Common myeloid progenitor, CD34-positive (primary cell): Measurements from ENCODE around the gene ZBTB7C.

ENCODE experiments used
- CTCF ChIA-PET: fragments of 350-600 bp; sonication (Branson Sonifier 250); formaldehyde crosslinking; loops from one replicate; lab custom pipeline; 2021; ENCODE audit warnings: antibody characterized with exemption; lab: Charles Lee
- POLR2A ChIA-PET: fragments of 350-600 bp; sonication (Branson Sonifier 250); formaldehyde crosslinking; loops from one replicate; lab custom pipeline; 2021; ENCODE audit warnings: antibody characterized with exemption; lab: Charles Lee
- DNase-seq, 3 donors: peaks; one replicate each; pipeline versions ENCODE4 v3.0.0 to v3.0.0-alpha.2; 2013
- H3K27ac ChIP-seq, 2 experiments: 1 replicate in 1 of 2; 2 replicates in 1 of 2; pipeline ENCODE4 v1.7.0; 2013; ENCODE audit warnings: inconsistent platforms in 2 of 2, low read length in 2 of 2, mild to moderate bottlenecking in 2 of 2, low read depth in 1 of 2, moderate library complexity in 1 of 2; ENCODE audit not compliant: severe bottlenecking in 2 of 2, insufficient read depth in 1 of 2, poor library complexity in 1 of 2
- H3K27me3 ChIP-seq, 5 experiments: replicated peaks in 2 of 5; 1 replicate in 3 of 5; 2 replicates in 2 of 5; pipeline versions ENCODE4 v1.6.1 to v1.7.0; 2013; ENCODE audit warnings: low read length in 4 of 5, mild to moderate bottlenecking in 2 of 5, moderate library complexity in 2 of 5, inconsistent platforms in 1 of 5; ENCODE audit not compliant: insufficient read depth in 5 of 5, control insufficient read depth in 4 of 5
- H3K36me3 ChIP-seq, 4 experiments: 1 replicate in 2 of 4; 2 replicates in 2 of 4; pipeline versions ENCODE4 v1.6.1 to v1.7.0; 2013; ENCODE audit warnings: low read length in 3 of 4, control low read depth in 1 of 4, mild to moderate bottlenecking in 1 of 4; ENCODE audit not compliant: control insufficient read depth in 4 of 4, insufficient read depth in 4 of 4
- H3K4me1 ChIP-seq, 4 experiments: 1 replicate in 3 of 4; 2 replicates in 1 of 4; pipeline versions ENCODE4 v1.6.1 to v1.7.1; 2013; ENCODE audit warnings: low read length in 3 of 4, mild to moderate bottlenecking in 3 of 4, control low read depth in 1 of 4, inconsistent platforms in 1 of 4, moderate library complexity in 1 of 4; ENCODE audit not compliant: control insufficient read depth in 4 of 4, insufficient read depth in 4 of 4; ENCODE audit errors: control extremely low read depth in 1 of 4
- H3K4me3 ChIP-seq, 7 experiments: 1 replicate in 4 of 7; 2 replicates in 3 of 7; pipeline versions ENCODE4 v1.5.1 to v1.7.0; 2013; ENCODE audit warnings: mild to moderate bottlenecking in 7 of 7, low read length in 6 of 7, moderate library complexity in 6 of 7, inconsistent platforms in 2 of 7, low read depth in 2 of 7, control low read depth in 1 of 7; ENCODE audit not compliant: insufficient read depth in 4 of 7, control insufficient read depth in 1 of 7; ENCODE audit errors: extremely low read depth in 1 of 7
- H3K9me3 ChIP-seq, 5 experiments: 1 replicate in 4 of 5; 2 replicates in 1 of 5; pipeline versions ENCODE4 v1.6.1 to v1.7.1; 2013; ENCODE audit warnings: low read length in 4 of 5, mild to moderate bottlenecking in 2 of 5, inconsistent platforms in 1 of 5, low read depth in 1 of 5, moderate library complexity in 1 of 5; ENCODE audit not compliant: control insufficient read depth in 4 of 5, insufficient read depth in 2 of 5; ENCODE audit errors: control extremely low read depth in 1 of 5
- WGBS: methylation state at CpG from one replicate; pipeline ENCODE4 v1.1.5; 2013; ENCODE audit not compliant: insufficient coverage; 5-methylcytosine and 5-hydroxymethylcytosine counted together

The ZBTB7C gene

GRCh38 chr18:48190994-48191393 lies 218.2 kb downstream of the ZBTB7C start:
- POLR2A ChIA-PET: no interaction called here
- 96% methylated on average over 4 of the region's 7 CpGs for WGBS
- no peaks in the 10 kb centered on the region for H3K4me1 ChIP-seq

GRCh38 chr18:48188609-48189008 lies 220.6 kb downstream of the ZBTB7C start:
- H3K4me1 ChIP-seq: no peaks in the 10 kb centered on the region
- POLR2A ChIA-PET: no interaction called here
- no peak for DNase-seq
- 88% methylated on average over 2 of the region's 2 CpGs for WGBS
- CTCF ChIA-PET: no interaction called here
- H3K27me3 ChIP-seq: peaks cover 0 to 39% (median 11%) of the 10 kb centered on the region in 5 experiments
- H3K9me3 ChIP-seq: no peaks in the 10 kb centered on the region
- H3K36me3 ChIP-seq: no peaks in the 10 kb centered on the region
- no peak overlapping the region for H3K4me3 ChIP-seq
- no peak overlapping the region for H3K27ac ChIP-seq

More at GRCh38 chr18:48190994-48191393, 218.2 kb downstream of the ZBTB7C start:
- CTCF ChIA-PET: interaction anchor here (0.8 kb wide), 1 partner anchor 419 kb away, joined by 3 read pairs; no protein-coding TSS in a partner anchor
- H3K27me3 ChIP-seq: peaks cover 0 to 36% (median 8%) of the 10 kb centered on the region in 5 experiments
- H3K4me3 ChIP-seq: no peak overlapping the region
- no peaks in the 10 kb centered on the region for H3K36me3 ChIP-seq
- peaks cover 0 to 3% (median 0%) of the 10 kb centered on the region in 5 experiments for H3K9me3 ChIP-seq
- H3K27ac ChIP-seq: no peak overlapping the region
- DNase-seq: no peak

GRCh38 chr18:48186861-48187260 lies 222.3 kb downstream of the ZBTB7C start:
- H3K4me1 ChIP-seq: no peaks in the 10 kb centered on the region
- 94% methylated on average over 6 of the region's 6 CpGs for WGBS
- POLR2A ChIA-PET: no interaction called here
- DNase-seq: no peak
- no peak overlapping the region for H3K27ac ChIP-seq
- H3K36me3 ChIP-seq: no peaks in the 10 kb centered on the region
- CTCF ChIA-PET: interaction anchor here (1.5 kb wide), 1 partner anchor 21 kb away, joined by 3 read pairs; no protein-coding TSS in a partner anchor
- H3K4me3 ChIP-seq: no peak overlapping the region
- H3K9me3 ChIP-seq: no peaks in the 10 kb centered on the region
- peaks cover 0 to 39% (median 11%) of the 10 kb centered on the region in 5 experiments for H3K27me3 ChIP-seq

- DNase-seq: no peak
- no peaks in the 10 kb centered on the region for H3K9me3 ChIP-seq
- H3K4me3 ChIP-seq: no peak overlapping the region
- H3K27me3 ChIP-seq: peaks cover 0 to 38% (median 9%) of the 10 kb centered on the region in 5 experiments
- ChIA-PET CTCF (interaction anchor here (1.5 kb wide), 1 partner anchor 20 kb away, joined by 3 read pairs; no protein-coding TSS in a partner anchor), POLR2A (no interaction called here)
- no peaks in the 10 kb centered on the region for H3K4me1 ChIP-seq
- 76% methylated on average over 20 of the region's 20 CpGs for WGBS
- no peak overlapping the region for H3K27ac ChIP-seq
- no peaks in the 10 kb centered on the region for H3K36me3 ChIP-seq
Observed at GRCh38 chr18:48186131-48186766, 222.9 kb downstream of the ZBTB7C start.

- H3K9me3 ChIP-seq: no peaks in the 10 kb centered on the region
- ChIA-PET CTCF (no interaction called here), POLR2A (no interaction called here)
- H3K4me1 ChIP-seq: no peaks in the 10 kb centered on the region
- no peak for DNase-seq
- H3K36me3 ChIP-seq: no peaks in the 10 kb centered on the region
- WGBS: 95% methylated on average over 6 of the region's 6 CpGs
- no peak overlapping the region for H3K4me3 ChIP-seq
- H3K27me3 ChIP-seq: peaks cover 0 to 33% (median 8%) of the 10 kb centered on the region in 5 experiments
- H3K27ac ChIP-seq: no peak overlapping the region
Observed at GRCh38 chr18:48184118-48184517, 225.1 kb downstream of the ZBTB7C start.

- Histone ChIP-seq H3K4me3 (no peak overlapping the region), H3K9me3 (no peaks in the 10 kb centered on the region), H3K27me3 (peaks cover 0 to 31% (median 4%) of the 10 kb centered on the region in 5 experiments), H3K36me3 (no peaks in the 10 kb centered on the region), H3K27ac (no peak overlapping the region), H3K4me1 (no peaks in the 10 kb centered on the region)
- 91% methylated on average over 2 of the region's 2 CpGs for WGBS
- DNase-seq: no peak
- POLR2A ChIA-PET: no interaction called here
- CTCF ChIA-PET: no interaction called here
Observed at GRCh38 chr18:48183613-48184012, 225.6 kb downstream of the ZBTB7C start.

- H3K27me3 ChIP-seq: peaks cover 0 to 31% (median 4%) of the 10 kb centered on the region in 5 experiments
- CTCF ChIA-PET: no interaction called here
- DNase-seq: no peak
- no peaks in the 10 kb centered on the region for H3K36me3 ChIP-seq
- peaks cover 0 to 5% (median 0%) of the 10 kb centered on the region in 5 experiments for H3K9me3 ChIP-seq
- H3K4me3 ChIP-seq: no peak overlapping the region
- WGBS: 86% methylated on average over 2 of the region's 3 CpGs
- H3K27ac ChIP-seq: no peak overlapping the region
- H3K4me1 ChIP-seq: no peaks in the 10 kb centered on the region
- POLR2A ChIA-PET: no interaction called here
Observed at GRCh38 chr18:48182779-48183178, 226.4 kb downstream of the ZBTB7C start.
